IPS-NIHi7 (cell line): ENCODE results near the gene ISM2.

Experiments used
- DNase-seq: peaks from one replicate; pipeline ENCODE4 v3.0.0; 2012; ENCODE audit warnings: mixed read lengths; ENCODE audit errors: extremely low spot score

ISM2 gene

DNA sequence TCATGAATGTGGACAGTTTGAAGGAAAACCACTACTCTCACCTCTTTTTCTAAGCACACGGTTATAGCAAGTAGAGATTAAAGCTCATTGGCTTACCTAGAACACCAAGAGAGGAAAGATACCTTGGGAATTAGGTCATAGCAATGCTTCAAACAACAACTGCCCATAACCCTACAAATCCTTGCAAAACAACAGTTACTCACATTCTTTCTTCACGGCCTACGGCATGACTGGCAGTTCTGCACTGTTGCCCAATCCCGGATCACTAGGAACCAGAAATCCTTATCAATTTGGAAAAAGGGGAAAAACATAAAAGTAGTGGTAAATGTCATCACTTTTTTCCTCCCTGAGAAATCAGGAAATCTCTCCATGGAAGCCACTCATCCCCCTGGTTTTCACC is 9.6 kb upstream of the ISM2 start:
- no peak for DNase-seq

DNA sequence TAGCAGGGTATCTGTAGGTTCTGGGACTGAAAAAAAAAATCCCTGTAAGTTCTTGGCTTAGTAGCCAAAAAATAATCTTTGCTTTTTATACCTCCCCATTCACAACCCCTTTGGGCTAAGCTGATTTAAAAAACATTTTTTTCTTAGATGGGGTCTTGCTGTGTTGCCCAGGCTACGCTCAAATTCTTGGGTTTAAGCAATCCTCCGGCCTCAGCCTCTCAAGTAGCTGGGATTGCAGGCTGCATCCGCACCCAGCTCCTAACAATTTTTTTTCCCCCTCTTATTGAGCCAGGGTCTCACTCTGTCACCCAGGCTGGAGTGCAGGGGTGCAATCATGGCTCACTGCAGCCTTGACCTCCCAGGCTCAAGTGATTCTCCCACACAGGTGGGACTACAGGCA is 9.1 kb upstream of the ISM2 start:
- DNase-seq, result no peak

DNA sequence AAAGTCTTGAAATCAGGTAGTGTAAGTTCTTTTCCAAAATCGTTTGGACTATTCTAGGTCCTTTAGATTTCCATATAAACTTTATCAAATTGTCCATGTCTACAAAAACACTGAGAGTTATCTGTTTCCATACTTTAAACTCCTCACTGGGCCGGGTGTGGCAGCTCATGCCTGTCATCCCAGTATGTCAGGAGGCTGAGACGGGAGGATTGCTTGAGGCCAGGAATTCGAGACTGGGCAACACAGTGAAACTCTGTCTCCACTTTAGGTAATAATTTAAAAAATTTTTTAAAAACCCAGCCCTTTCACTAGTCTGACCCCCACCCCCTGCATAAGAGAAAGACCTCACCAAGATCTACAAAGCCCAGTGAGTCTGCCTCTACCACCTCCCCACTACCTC is 6.4 kb upstream of the ISM2 start:
- DNase-seq, result no peak

DNA sequence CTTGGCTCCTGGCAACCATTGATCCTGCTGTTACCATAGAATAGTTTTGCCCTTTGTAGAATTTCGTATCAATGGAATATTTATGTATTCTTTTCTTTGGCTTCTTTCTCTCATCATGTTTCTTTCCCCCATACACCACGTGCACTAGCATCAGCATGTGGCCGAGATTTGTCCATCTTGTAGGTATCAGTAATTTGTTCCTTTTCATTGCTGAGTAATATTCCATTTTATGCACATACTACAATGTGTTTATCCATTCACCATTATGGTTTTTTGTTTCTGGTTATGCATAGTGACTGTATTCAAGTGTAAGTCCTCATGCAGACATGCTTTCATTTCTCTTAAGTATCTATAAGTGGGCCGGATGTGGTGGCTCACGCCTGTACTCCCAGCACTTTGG is 4.5 kb upstream of the ISM2 start:
- DNase-seq, result no peak

DNA sequence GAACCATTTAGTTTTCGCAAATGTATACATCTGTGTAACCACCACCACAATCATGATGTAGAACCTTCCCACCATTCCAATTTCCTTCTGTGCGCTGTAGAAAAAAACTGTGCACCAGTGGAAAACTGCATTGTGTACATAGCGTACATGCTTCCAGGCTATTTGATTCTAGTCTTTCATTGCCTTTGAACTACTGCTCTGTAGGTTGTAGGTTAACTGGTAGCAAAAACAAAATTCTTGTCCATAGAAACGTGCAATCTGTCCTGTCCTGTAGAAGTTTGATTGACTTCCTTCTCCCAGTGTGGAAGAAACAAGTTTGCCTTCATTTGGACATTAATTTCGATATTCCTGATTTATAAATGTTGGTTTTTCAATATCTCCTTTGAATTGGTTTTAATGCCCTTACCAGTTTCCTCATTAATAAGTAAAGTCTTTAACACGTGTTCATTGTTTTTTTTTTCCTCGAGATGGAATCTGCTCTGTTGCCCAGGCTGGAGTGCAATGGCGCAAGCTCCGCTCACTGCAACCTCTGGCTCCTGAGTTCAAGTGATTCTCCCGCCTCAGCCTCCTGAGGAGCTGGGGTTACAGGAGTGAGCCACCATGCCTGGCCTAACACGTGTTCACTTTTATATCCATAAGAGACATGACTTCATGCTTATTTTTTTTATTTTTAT is 3.6 kb upstream of the ISM2 start:
- no peak for DNase-seq

DNA sequence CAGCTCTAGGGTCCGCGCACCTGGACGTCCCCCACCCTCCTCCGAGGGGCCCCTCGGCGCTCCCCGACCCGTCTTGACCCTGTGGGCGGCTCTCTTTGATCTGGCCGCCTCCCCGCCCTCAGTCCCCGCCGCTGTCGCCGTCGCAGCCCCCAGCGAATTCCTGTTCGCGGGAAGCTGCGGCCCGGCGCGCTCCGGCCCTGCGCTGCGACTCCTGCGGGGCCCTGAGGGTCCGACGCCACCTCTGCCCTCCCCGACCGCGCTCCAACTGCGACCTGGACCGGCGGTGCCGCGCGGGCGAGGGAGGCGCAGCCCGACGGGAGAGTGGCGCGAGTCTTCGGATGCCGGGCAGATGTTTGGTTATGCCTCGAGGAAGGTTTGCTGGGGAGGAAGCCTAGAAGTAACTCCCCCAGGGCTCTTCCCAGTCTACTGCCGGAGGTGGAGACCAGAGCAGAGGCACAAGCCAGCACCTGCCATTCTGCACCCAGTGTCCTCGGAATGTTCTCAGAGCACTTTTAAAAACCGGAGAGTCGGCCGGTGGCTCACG is 440 bp upstream of the ISM2 start:
- DNase-seq, result peak; percentile 60

DNA sequence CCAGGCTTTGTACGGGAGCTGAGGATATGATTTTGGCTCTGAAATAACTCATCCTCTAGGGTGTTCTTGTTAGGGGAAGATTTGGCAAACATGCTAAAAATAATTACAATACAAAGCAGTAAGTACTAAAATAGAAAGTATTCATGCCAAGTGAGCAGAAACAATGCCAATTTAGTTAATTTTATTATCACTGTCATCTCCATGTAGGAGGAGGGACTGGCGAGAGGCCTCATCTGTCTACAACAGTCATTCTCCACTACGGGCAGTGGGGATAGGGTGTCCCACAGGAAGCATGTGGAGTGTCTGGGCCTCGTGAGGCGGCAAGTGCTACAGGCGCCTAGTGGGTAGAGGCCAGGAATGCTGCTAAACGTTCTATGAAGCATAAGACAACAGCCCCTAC is 3.3 kb downstream of the ISM2 start:
- no peak for DNase-seq

DNA sequence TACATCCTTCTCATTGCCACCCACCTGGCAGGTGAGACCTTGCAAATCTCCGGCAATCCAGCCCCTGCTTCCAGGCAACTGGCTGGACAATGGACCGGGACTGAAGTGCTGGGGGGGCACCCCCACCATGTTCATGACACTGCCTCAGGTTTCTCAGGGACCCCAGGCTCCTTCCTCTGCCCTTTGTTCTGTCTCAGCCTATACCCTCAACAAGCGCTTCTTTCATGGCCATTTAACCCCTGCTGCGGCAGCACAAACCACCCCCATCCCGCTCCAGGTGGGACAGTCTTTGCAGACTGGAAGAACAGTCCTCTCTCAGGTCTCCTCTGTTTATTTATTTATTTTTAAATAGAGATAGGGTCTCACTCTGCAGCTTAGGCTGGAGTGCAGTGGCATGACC is 7.6 kb downstream of the ISM2 start:
- no peak for DNase-seq

DNA sequence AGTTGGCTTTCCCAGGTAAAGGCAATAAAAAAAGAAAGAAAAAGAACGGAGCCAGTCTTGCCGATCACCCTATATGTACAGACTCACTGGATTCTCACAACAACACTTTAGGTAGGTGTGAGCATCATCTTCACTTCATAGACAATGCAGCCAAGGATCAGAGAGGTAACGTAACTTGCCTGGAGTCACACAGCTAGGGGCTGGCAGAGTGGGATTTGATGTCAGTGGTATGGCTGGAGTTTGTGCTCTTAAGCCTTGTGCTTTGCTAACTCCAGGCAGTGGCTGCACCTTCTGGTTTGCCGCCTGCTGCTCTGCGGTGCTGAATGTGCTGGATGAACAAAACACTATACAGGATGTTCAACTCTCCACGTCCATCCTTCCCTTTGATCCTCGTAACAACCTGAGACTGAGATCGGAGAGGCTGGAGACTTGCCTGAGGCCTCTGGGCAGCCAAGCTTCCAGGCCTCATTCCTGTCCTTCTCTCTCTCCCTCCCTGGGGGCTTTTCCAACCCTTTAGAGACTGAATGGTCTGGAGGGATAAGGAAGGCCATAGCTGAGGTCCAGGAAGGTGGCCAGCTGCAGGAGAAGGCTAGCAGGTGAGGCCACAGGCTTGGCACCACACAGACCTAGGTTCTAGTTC is 8.1 kb downstream of the ISM2 start:
- no peak for DNase-seq

DNA sequence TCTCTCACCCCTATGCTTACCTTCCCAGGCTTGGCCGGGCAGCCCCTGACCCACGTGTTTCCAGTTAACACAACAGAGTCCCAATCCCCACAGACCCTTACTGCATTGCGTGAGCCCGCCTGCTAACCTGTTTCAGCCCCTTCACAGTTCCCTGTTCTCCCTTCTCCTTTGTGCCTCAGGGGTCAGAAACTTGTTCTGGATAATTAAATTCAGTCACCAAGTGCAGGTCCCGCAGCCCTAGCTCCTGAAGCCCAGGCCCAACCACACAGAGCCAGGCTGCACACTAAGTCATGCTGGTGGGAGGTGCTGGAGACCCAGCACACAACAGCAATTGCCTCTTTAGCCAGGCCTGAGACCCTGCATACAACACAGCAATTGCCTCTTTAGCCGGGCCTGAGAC is 9.6 kb downstream of the ISM2 start:
- no peak for DNase-seq

DNA sequence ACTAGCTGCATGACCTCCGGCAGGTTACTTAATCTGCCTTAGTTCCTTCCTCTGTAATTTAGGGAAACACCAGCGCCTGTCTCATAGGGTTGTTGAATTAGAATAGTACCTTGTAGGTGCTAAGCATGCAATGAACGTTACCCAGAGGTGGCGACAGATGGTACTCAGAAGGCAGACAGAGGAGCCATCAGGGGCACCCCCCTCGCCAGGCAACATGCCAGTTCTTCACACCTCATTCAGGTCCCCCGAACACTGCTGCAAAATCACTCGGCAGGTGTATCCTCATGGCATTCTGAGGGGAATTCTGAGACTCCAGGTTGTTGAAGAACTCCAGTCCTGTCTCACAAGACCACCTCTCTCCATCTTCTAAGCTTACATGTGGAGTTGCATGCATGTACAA is 10.1 kb downstream of the ISM2 start:
- no peak for DNase-seq

DNA sequence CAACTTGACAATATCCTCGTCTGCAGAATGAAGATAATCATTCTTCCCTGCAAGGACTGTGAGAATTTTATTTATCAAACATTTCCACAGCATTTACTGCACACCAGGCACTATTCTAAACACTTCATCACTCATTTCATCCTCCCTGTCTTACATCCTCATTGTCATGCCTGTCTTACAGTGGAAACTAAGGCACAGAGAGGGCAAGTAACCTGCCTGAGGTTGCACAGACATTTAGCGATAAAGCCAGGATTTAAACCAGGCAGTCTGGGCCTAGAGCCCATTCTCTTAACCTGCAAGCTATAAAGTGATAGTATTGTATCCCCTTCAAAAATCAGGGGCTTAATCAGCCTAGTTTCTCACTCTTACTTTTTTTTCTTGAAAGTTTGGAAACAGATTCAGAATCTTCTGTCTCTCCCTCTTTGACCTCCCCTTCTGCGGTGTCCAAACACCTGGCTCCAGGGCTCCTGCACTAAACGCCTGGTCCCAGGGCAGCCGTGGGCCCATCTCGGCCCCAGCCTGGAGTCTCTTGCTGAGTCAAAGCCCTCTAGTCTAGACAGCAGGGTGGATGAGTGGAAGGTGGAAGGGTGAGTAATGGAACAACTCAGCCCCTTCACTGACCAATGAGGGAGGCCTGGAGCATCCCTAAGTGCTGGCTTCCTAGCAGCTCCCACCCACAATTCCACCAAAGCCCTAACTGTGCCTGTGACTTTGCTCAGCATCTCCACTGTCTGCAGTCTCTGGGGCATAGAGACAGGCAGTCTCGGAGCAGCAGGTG is 12.5 kb downstream of the ISM2 start:
- DNase-seq, result no peak

DNA sequence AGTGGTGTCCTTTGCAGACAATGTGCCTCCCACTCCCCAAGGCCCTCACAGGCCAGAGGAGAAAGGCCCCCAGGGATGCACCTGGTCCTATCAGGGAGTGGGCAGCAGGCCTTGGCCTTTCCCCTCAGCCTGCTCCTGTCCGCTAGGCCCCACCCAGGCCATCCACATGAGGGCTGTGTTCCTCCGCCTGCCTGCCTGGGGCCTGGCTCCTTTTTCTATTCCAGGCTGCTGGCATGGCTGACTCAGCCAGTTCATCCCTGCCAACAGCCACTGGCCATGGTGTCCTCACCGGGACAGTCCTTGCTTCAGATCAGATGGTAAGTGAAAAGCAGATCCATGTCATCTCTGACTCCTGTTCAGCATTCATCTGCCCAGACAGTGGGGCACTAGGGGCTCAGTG is 13.4 kb downstream of the ISM2 start:
- DNase-seq, result no peak

DNA sequence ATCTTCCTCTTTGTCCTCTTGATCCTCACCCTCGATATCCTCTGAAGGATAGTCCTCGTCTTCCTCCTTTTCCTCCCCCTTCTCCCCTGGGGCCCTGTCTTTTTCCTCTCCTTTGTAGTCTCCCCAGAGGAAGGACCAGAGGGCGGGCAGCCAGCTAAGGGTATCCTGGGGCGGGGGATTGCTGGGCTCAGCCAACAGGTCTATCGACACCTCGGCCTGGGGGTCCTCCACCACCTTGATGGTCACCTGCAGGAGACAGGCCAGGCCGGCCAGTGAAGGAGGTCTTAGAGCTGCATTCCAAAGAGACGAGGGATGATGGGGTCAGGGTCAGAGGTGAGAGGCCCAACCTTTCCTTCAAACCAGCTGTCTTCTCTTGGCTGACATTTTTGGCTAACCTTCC is 16.2 kb downstream of the ISM2 start:
- DNase-seq, result no peak

DNA sequence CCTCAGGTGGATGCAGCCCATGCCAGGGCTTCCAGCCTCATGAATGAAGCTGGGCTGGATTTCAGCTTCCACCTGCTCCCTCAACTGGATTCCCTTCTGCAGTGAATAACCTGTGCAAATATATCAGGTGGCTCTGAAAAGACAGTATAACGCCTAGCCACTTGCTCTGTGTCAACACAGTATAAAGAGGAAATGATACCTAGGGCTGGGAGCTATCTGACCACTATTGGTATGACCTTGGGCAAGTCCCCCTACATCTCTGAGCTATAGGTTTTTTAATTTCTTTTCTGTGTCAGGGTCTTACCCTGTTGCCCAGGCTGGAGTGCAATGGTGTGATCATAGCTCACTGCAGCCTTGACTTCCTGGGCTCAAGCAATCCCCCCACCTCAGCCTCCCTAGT is 19.8 kb downstream of the ISM2 start:
- no peak for DNase-seq

DNA sequence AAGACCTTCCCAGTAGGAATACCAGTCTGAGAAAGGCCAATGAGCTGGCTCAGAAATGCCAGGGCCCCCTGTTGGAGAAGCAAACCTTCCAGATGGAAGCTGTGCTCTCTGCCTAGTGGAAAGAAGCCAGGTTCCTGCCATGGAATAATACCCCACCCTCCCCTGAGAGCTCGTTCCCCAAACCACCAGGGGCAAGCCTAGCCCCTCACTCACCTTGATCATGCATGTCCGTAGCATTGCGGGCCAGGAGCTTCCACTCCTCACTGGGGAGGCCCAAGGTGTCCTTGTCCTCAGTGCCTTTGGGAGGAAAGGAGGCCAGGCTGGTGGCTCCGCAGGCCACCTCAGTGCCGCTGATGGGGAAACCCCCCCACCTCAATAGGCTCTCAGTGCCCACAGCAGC is 20.6 kb downstream of the ISM2 start:
- DNase-seq, result no peak

DNA sequence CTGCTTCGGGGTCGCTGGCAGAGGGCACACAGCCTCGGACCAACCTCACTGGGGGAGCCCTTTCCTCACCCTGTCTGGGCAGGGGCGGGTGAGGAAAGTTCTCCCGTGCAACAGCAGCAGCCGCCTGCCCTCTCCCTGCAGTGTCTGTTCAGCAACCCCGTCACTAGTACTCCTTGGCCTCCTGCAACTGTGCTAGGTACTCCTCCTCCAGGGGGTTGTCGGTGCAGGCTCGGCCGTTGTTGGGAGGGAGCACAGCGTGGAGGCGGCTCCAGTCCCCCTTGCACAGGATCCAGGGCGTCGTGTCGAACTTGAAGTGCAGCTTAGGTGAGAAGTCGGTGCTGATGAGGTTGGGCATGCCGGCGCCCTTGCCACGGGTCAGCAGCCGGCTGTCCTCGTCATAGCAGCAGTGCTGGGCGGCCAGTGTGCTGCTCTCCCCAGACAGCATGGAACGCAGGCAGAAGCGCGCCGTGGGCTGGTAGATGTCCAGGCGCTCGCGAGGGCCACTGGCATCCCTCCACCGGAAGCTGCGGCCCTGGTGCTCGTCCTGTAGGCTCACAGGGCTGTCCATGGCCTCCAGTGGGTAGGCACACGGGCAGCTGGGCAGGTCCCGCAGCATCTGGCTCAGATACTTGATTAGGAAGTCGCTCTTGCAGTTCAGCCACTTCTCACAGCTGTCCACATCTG is 23.0 kb downstream of the ISM2 start:
- DNase-seq, result no peak

DNA sequence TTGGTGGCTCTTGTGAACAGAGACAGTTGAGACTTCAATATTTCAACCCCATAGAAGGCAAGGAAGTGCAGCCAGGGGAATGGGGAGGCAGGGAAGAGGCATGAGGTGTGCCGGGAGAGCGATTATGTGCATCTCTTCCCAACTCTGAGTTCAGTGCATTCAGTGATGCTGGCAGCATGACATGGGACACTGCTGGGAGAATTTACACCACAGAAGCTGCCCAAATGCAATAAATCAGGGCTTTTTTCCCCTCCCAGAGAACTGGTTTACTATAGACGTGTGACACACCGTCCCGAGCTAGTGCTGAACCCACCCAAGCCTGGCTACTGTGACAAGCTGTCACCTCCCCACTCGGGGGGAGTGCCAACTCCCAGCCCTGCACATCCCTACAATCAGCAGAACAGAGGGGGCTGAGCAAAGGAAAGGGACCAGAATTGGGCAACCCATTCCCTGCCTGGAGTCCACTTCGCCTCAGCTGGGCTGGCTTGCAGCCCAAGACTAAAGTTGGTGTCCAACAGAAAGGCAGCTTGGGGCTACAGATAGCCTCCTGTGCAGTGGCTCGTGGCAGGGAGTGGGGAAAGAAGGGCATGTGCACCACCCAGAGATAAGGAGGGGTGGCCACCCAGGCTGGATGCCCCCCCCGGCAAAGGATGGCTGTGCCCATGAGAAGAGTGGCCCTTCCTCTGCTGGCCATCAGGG is 24.0 kb downstream of the ISM2 start:
- no peak for DNase-seq

DNA sequence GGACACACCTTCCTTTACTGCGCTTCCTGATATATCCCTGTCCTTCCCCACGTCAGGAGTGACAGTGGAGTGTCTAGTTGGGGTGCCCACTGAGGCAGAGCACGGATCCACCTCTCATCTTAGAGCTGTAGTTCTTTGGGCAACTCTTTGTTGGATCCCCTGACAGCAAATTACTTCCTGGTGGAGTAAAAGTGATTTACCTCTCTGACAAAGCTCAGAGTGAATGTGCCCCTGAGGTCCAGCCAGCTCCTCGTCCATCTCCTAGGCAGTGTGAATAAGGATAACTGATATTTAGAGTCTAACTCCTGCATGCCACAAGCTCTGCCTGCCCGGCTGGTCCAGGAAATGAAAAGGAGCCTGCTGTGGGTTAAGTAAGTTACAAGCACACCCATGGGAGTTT is 24.7 kb downstream of the ISM2 start:
- no peak for DNase-seq

DNA sequence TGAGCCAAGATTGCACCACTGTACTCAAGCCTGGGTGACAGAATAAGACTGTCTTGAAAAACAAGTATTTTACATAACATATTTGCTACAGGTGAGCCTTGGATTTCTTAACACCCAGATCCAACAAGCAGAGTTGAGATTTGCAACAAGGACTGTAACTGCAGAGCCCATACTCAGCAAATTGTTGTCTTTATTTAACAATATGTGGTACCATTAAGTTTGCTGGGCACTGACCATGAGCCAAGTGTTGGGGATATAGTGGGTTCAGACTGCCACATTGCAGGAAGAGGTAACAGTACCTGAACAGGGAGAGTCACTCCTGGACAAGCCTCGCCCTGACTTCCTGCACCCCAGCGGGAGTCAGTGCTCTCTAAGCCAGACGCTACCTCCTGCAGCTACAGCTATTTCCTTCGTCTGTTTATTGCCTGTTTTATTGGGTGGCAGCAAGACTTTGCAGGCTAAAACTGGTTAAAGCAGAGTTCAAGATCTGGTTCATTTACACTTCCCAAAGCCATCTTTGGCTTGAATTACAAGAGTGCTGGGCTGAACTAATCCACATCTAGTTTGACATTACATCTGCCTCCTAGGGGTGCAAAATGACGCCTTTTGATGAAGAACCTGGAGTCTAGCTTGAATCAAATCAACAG is 28.3 kb downstream of the ISM2 start:
- no peak for DNase-seq

DNA sequence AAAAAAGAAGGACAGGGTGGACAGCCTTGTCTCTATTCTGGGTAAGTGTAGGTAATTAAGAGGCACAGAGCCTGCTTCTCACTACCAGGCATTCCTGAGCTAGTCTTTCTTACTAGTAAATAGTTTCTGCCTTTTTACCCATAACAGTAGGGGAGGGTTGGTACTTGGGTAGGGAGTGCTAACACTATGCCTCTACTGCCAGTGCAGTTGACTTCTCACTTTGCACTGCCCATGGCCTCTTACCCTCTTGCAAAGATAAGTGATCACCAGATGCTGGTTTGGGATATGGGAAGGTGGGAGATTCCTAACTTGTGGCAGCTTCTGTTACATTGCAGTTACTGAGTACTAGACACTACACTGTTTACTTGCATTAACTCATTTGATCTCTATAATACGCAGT is 29.1 kb downstream of the ISM2 start:
- no peak for DNase-seq
